NCI-H187 (cell line): Measurements from ENCODE around the gene VSIG10.

Experiments
- DNase-seq, 2 experiments: peaks; one replicate each; lab custom pipeline; 2025; lab: John Stamatoyannopoulos, UW

Gene VSIG10

DNA sequence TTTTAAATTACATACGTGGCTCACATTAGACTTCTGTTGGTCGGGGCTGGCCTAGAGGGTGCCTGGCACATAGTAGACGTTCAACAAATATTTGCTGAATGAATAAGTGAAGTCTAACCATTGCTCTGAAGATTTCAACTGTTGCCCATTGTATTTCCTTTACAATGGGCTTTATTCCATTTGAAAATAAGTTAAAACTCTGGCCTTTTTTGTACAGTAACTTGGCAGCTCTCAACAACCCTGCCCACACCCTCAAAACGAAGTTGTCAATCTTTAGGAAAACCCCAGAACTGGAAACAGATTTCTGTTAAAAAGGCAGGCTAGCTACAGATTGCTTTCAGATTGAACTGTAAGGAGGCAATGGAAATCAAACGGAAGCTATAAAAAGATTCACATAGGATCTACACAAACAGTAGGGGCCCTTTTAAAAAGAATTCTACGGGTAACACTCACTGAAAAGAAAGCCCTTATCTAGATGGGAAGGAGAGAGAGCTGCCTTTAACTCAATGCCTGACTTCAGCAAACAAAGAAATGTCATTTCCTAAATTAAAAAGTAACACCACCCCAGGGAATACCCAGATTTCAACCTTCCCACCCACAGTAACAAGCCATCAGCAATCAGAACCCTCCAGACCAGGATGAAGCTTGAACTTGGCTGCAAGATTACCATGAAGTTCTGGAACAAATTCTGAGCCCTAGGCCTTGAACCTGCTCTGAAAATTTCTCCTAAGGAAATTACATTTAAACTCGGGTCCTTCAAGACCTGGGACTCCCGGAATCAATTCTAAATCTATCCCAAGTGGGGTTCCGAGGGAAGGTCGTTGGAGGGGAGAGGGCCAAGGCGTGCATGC, 44.2 kb downstream of the VSIG10 start:
- no peak for DNase-seq

DNA sequence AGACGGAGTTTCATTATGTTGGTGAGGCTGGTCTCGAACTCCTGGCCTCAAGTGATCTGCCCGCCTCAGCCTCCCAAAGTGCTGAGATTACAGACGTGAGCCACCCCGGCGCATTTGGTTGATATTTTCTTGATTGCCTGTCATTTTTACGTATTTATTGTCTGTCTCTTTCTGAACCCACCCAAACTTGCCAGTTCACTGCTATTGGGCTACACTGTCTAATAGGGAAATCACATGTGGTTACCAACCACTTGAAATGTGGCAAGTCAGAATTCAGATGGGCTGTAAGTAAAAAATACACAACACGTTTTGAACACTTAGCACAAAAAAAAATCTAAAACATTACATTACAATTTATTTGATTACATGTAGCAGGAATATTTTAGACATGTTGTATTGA, 44.9 kb downstream of the VSIG10 start:
- no peak for DNase-seq

DNA sequence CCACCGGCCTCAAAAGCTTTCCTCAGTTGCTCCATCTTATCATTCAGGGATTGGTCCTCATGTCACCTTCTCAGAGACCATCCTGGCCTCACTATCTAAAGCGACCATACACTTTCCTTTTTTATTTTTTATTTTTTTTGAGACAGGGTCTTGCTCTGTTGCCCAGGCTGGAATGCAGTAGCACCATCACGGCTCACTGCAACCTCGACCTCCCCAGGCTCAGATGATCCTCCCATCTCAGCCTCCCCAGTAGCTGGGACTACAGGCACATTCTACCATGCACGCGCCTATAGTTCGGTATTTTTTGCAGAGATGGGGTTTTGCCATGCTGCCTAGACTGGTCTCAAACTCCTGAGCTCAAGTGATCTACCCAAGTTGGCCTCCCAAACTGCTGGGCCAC, 45.6 kb downstream of the VSIG10 start:
- no peak for DNase-seq

DNA sequence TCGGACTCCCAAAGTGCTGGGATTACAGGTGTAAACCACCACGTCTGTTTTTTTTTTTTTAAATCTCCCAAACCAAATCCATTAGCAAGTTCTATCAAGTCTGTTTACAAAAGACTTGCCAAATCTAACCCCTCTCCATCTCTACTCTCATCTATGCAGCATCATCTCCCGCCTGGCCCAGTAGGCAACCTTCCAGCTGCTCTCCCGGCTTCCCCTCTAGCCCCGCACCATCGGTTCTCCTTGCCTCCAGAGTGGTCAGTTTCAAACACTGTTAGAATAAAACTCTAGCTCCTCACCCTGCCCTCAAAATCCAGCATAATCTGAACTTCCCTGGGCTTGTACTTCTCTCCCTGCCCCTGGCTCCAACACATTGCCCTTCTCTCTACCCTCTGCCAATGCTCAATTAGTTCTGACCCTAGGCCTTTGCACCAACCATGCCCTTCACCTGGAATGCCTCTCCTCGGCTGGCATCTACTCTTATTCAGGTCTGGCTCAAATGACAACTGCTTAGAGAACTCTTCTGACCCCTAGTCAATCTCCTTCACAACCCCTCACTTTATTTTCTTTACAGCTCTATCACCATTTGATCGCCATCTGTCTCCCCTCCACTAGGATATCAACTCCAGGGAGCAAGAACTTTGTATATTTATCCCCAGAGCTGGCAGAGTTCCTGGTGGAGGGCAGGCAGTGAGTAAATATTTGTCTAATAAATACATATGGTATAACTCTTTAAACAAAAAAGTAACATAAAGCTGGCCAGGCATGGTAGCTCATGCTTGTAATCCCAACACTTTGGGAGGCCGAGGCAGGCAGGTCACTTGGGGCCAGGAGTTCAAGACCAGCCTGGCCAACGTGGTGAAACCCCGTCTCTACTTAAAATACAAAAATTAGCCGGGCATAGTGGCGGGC, 47.7 kb downstream of the VSIG10 start:
- no peak for DNase-seq

DNA sequence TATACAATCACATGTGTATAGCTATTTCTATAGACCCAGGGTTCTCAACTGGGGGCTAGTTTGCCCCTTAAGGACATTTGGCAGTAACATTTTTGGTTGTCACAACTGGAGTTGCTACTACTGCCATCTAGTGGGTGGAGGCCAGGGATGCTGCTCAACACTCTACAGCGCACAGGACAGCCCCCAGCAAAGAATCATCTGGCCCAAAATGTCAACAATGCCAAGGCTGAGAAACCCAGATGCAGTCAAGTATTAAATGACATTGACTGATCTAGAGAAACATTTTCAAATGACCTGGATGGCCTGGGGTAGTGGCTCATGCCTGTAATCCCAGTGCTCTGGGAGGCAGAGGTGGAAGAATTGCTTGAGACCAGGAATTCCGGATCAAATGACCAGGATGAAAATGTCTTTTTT, 48.7 kb downstream of the VSIG10 start:
- peak in 1 of 2 experiments; percentile 33 for DNase-seq

DNA sequence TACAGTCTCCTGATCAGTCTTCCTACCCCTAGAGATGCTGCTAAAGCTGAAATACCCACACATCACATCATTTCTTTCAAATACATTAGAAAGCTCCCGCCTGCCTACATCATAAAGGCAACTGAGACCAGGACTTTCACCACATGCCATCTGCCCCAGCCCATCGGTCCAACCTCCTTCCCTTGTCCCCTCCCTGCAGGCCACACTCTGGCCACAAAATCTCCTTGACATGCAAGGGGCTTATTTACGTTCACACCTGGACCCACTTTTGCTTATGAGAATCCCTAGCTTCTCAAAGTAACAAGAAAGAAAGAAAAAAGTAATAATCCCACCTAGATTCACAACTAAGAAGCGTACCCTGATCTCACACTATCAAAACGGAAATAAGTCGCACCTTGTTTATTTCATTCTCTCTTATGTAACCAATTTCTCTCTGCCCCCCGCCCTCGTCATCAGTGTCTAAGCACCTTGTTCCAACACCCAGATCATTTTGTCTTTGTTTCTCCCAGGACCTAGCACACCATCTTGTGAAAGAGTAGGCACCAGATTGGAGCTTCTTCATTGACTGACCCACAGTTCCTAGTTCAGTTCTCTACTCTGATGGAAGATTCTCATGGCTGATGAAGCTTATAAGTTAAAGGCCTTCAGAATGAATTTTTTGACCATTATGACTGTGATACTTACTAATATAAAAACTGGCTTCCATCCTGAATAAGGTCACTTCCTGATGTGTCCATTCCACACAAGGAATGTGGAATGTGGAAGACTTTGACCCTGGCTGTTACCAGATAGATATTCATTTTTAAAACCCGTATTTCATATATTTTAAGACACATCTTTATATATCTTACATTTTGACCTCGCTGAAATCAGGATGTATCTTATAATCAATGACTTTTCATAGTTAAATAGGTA, 50.5 kb downstream of the VSIG10 start:
- DNase-seq = no peak

DNA sequence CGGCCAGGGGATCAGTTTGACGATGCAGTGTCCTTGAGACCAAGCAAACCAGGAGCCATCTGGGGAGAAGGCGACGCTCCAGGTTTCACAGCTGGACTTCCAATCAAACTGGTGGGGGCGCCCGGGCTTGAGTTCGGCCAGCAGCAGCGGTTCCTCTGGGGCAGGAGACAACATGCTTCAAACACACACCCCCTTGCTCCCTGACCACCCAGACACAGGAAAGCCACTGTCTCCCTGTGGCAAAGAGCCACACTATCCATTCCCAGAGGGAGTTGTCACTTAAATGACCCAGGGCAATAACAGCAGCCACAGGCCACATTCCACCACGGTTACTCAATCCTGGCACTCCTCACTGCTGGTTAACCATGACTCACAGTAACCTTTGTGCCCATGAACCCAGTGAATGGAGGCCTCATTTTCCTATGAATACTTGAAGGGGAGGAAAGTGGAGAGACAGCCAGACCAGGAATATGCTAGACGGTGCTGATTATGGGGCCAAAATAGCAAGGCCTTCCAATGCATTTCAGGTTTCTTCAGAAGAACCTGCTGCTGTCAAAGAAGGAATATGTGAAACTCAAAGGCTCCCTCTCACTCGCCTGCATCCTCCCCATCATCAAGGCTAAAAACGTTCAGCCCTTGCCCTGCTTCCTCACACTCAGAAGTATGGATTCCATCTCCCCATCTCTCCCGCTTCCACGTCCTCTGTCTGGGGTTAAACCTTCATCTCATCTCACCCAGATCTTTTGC, 51.3 kb downstream of the VSIG10 start:
- no peak for DNase-seq

DNA sequence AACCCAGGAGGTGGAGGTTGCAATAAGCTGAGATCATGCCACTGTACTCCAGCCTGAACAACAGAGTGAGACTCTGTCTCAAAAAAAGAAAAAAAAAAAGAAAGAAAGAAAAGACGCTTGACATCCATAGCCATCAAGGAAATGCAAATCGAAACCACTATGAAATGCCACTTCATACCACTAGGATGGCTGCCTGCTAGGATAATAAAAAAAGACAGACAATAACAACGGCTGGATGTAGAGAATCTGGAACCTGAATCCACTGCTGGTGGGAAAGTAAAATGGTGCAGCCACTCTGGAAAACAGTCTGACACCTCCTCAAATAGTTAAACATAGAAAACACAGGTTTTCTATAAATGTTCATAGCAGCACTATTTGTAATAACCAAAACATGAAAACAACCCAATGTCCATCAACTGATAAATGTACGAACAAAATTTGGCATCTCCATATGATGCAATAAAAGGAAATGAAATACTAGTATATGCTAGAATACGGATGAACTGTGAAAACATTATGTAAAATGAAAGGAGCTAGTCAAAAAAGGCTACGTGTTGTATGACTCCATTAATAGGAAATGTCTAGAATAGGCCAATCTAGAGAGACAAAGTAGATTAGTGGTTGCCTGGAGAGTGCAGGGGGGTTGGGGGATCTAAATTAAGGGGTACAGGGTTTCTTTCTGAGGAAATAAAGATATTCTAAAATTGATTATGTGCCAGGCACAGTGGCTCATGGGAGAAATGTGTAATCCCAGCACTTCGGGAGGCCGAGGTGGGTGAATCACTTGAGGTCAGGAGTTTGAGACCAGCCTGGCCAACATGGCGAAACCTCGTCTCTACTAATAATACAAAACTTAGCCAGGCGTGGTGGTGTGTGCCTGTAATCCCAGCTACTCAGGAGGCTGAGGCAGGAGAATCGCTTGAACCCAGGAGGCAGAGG, 52.6 kb downstream of the VSIG10 start:
- DNase-seq = no peak

DNA sequence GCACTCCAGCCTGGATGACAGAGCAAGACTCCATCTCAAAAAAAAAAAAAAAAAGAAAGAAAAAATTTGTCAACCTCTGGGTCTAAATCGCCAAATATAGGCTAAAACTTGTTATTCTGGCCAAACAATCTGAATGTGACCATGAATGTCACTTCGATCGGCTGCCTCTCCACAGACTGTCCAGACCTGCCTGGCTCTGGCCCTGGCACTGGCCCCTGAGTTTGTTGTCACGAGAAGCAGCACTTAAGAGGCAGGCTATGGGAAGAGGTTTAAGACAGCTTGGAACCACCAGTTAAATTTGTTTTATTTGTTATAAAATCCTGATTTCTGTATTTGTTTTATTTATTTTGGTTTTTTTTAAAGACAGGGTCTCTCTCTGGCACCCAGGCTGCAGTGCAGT, 57.4 kb downstream of the VSIG10 start:
- no peak for DNase-seq

DNA sequence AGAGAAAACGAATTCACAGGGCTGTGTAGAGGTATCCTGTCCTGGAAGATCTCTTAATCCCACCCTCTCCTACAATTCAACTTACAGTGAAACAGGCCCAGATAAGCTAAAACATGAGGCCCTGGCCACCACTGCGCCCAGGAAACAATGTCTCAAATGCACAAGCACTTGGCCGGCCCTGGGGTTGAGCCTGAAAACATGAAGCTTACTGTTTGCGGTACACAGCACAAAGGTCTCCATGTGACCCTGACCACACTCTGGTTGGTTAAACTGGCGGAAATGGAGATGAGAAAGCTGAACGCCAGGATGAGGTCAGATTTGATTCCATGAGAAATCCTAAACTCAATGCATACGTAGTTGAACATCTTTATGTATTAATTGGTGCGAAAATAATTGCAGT, 59.2 kb downstream of the VSIG10 start:
- no peak for DNase-seq

DNA sequence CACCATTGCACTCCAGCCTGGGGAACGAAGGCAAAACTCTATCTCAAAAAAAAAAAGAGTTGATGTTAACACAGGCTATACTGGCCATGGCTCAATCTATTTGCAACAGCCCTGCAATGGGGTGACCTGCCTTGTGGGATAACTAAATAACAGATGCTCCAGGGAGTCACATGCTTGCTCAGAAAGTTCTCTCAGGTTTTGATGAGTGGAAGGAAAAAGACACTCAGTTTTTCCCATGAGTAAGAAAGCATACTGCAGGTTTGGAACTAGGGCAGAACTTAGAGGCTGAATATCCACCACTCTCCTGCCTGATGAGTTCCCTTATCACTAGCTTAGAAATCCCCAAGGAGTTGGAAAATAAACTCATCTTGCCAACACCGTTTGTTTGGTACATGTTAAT, 59.7 kb downstream of the VSIG10 start:
- DNase-seq = no peak

DNA sequence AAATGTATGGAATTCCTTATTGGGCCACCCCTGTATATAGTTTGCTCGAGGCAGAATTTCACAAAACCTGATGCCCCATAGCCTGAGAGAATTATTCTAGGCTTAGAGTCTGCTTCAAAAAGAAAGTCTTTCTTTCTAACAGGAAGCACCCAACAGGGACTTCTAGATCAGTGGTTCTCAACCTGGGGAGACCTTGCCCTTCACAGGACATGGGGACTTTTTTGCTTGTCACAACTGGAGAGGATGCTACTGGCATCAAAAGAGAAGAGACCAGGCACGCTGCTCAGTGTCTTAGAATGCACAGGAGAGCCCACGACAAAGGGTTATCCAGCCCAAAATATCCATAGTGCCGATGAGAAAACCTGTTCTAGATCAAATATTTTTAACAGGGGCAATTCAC, 61.7 kb downstream of the VSIG10 start:
- DNase-seq = no peak

DNA sequence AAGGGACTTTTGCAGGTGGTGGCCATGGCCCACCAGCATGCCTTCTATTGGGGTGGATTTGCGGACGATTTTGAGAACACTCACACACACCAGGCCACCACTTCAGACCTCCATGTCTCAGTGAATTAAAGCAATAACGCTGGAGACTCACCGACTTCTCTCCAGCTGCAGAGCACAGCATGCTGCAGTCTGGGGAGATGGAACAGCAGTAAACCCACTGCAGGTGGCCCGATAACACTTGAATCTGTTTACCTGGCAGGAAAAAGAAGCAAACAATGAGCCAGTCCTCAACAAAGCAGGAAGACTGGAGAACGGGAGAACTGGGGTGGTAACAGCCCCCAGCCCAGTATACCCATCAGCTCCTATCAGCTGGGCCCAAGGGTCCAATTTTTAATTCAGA, 65.7 kb downstream of the VSIG10 start:
- peak; percentile 22 to 43 for DNase-seq

DNA sequence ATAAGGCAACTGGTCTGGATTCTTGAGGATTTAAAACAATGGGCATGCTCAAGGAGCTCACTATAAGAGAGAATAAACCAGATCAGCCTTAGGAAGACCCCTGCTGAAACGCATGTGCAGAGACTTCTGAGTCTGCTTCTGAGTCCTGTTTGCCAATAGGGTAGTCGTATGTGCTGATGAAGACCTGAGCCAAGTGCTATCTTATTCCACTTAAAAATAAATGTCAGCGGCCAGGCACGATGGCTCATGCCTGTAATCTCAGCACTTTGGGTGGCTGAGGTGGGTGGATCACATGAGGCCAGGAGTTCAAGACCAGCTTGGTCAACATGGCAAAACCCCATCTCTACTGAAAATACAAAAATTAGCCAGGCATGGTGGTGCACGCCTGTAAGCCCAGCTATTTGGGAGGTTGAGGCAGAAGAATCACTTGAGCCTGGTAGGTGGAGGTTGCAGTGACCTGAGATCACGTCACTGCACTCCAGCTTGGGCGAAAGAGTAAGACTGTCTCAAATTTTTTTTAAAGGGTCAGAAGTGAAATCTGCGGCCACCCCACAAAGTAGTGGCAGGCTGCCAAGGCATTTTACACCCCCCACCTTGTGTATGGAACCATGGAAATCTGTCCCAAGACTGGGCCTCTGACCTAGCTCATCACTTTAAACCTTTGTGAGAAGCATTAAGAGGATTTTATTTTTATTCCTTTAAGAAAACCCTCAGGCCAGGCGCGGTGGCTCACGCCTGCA, 67.0 kb downstream of the VSIG10 start:
- DNase-seq = no peak

DNA sequence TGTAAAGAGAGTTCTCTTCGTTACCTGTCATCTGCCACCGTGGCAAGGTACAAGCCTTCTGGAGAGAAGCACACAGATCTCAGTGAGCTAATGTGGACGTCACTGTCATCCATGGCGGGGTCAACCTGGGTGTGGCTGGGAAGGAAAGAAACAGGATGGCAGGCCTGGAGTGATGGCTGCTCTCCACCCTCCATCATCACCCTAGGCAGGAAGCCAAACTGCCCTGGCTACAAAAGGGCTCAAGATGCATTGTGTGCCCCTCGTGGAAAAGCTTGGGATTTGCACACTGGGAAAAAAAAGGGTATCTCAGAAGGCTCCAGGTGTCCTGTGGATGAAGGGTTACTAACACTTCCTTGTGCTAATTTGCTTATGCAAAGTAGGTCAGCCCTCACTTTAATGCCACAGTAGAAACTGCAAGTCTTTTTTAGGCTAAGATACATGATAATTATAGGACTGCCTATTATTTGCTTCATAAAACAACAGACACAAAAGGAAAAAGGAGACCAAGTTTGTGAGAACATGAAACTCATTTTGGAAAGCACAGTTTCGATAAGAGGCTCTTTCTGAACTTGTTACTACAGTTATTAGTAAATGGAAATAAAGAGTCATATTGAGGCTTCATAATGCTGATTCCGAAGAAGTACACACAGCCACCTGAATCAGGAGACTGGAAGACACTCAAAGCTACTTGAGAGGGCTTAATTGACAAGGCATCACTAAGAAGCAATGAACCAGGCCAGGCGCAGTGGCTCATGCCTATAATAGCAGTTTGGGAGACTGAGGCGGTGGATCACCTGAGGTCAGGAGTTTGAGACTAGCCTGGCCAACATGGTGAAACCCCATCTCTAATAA, 68.4 kb downstream of the VSIG10 start:
- DNase-seq = no peak

DNA sequence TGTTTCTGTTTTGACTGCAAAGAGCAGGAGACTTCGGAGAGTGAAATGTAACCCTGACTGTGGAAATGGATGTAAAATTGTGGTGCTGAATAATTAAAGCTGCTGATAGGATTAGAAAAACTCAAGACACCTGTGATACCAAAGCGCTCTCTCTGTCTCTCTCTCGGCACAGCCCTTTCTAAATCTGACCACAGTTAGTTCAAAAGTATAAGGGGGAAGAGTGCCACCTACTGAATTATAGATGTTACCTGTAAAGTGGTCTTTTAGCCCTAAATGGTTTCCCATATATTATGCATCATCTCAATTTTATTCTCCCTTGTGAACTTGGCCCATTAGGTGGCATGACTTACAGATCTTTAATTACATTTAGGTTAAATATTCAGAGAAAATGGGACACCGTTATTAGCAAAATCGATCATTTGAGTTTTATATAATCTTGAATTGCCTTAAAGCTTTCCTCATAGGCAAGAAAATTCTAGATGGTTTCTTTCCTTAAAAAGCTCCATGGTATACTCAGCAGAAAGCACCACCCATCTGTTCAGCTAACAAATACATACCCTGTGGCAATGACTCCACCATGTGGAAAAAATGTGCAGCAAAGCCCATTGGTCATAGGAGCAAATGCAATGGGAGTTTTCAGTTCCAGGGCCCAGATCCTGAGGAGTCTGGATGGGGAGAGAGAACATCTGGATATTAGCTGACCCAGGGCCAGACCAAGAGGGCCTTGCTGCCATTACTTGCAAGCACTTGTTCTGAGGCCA, 69.2 kb downstream of the VSIG10 start:
- no peak for DNase-seq

DNA sequence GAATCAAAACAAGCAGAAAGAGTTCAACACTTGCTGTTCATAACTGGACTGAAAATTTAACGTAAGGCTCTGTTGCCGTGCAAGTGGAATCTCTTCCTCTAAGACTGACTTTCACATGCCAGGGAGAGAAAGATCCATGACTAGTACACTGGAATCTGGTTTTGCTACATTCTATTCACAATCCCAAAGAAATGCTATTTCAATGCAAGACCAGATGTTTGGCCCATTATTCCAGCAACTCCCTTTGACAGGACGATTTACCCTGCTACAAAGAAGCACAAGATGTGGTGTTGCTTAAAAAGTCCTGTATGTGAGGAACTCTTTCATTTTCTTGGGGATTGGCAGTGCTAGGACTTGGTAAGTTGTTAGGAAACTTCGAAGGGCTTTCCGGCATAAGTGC, 69.9 kb downstream of the VSIG10 start:
- DNase-seq = no peak

DNA sequence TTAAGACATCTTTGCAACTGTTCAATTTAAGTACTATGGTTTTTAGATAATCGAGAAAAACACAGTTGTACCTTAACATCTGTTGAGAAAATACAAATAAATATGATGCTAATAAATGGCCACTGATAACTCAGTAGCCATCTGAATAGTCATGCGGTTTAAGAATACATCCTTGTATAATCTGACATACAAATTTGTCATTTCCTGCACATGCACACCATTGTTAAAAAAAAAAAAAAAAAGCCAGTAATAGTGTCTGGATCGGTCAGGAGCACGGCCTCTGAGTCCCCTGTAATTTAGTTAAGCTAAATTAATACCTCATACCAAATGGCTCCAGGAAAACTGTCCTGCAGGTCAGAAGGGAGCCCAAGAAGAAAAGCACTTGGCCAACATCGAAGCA, 70.5 kb downstream of the VSIG10 start:
- no peak for DNase-seq
